Liver (tissue), 9 donors: ENCODE results near the gene SGCB. TPM values are rescaled to one million over a fixed set of nuclear protein-coding genes. Genes with fewer than 3 reads are reported as not detected.

Source experiments
- DNase-seq: peaks from one replicate; pipeline ENCODE4 v3.0.0-alpha.2; 2017; ENCODE audit warnings: low spot score
- H3K27ac ChIP-seq, 2 donors: one replicate each; pipeline ENCODE4 v1.7.0; 2013; ENCODE audit warnings: inconsistent platforms in 2 of 2, low read length in 2 of 2, control low read depth in 1 of 2, low read depth in 1 of 2, mild to moderate bottlenecking in 1 of 2
- H3K27me3 ChIP-seq, 4 donors: one replicate each; pipeline versions ENCODE4 v1.6.1 to v1.7.0; 2013; ENCODE audit warnings: low read length in 3 of 4, inconsistent platforms in 1 of 4, mild to moderate bottlenecking in 1 of 4, moderate library complexity in 1 of 4; ENCODE audit not compliant: control insufficient read depth in 4 of 4, insufficient read depth in 4 of 4
- H3K36me3 ChIP-seq, 4 donors: one replicate each; pipeline versions ENCODE4 v1.6.1 to v1.7.0; 2013; ENCODE audit warnings: low read length in 3 of 4, mild to moderate bottlenecking in 3 of 4, low read depth in 1 of 4, moderate library complexity in 1 of 4; ENCODE audit not compliant: control insufficient read depth in 4 of 4, insufficient read depth in 3 of 4
- H3K4me1 ChIP-seq, 4 donors: one replicate each; pipeline versions ENCODE4 v1.6.1 to v1.7.0; 2013; ENCODE audit warnings: low read length in 3 of 4, mild to moderate bottlenecking in 3 of 4, moderate library complexity in 1 of 4; ENCODE audit not compliant: control insufficient read depth in 4 of 4, insufficient read depth in 4 of 4
- H3K4me3 ChIP-seq, 3 donors: one replicate each; pipeline versions ENCODE4 v1.6.1 to v1.7.0; 2013; ENCODE audit warnings: low read length in 3 of 3, control low read depth in 1 of 3, low read depth in 1 of 3, mild to moderate bottlenecking in 1 of 3
- H3K9ac ChIP-seq, 2 donors: one replicate each; pipeline ENCODE4 v1.7.0; 2013; ENCODE audit warnings: low read length in 2 of 2, mild to moderate bottlenecking in 2 of 2, moderate library complexity in 2 of 2, control low read depth in 1 of 2, low read depth in 1 of 2
- H3K9me3 ChIP-seq, 4 donors: one replicate each; pipeline versions ENCODE4 v1.6.1 to v1.7.0; 2013; ENCODE audit warnings: low read length in 3 of 4; ENCODE audit not compliant: control insufficient read depth in 4 of 4
- ATF3 ChIP-seq: IDR thresholded peaks from 2 replicates; pipeline ENCODE4 v1.6.1; 2016; ENCODE audit warnings: antibody characterized with exemption
- EGR1 ChIP-seq, 2 donors: IDR thresholded peaks; 2 replicates each; pipeline ENCODE4 v1.6.1; 2016 to 2018; ENCODE audit warnings: antibody characterized with exemption in 2 of 2, low read depth in 2 of 2
- FOXA1 ChIP-seq: IDR thresholded peaks from 2 replicates; pipeline ENCODE4 v1.6.1; 2016; ENCODE audit warnings: antibody characterized with exemption
- FOXA2 ChIP-seq: IDR thresholded peaks from 2 replicates; pipeline ENCODE4 v1.6.1; 2016; ENCODE audit warnings: antibody characterized with exemption
- GABPA ChIP-seq, 2 donors: IDR thresholded peaks in 1 of 2; conservative IDR thresholded peaks in 1 of 2; 2 replicates each; pipeline ENCODE4 v1.6.1; 2016; ENCODE audit warnings: antibody characterized with exemption in 2 of 2, mild to moderate bottlenecking in 1 of 2, moderate library complexity in 1 of 2
- HNF4A ChIP-seq, 2 donors: conservative IDR thresholded peaks; 2 replicates each; pipeline ENCODE4 v1.6.1; 2016; ENCODE audit warnings: antibody characterized with exemption in 2 of 2, mild to moderate bottlenecking in 2 of 2
- HNF4G ChIP-seq: IDR thresholded peaks from 2 replicates; pipeline ENCODE4 v1.6.1; 2016; ENCODE audit warnings: antibody characterized with exemption
- MAX ChIP-seq: IDR thresholded peaks from 2 replicates; pipeline ENCODE4 v1.6.1; 2016; ENCODE audit warnings: antibody characterized with exemption
- NR2F2 ChIP-seq: IDR thresholded peaks from 2 replicates; pipeline ENCODE4 v1.6.1; 2016; ENCODE audit warnings: antibody characterized with exemption
- RAD21 ChIP-seq, 2 donors: IDR thresholded peaks; 2 replicates each; pipeline ENCODE4 v1.6.1; 2016; ENCODE audit warnings: antibody characterized with exemption in 2 of 2, mild to moderate bottlenecking in 2 of 2
- REST ChIP-seq: IDR thresholded peaks from 2 replicates; pipeline ENCODE4 v1.6.1; 2016; ENCODE audit warnings: antibody characterized with exemption, mild to moderate bottlenecking
- SP1 ChIP-seq: IDR thresholded peaks from 2 replicates; pipeline ENCODE4 v1.6.1; 2018; ENCODE audit warnings: antibody characterized with exemption, mild to moderate bottlenecking
- YY1 ChIP-seq: IDR thresholded peaks from 2 replicates; pipeline ENCODE4 v1.6.1; 2016; ENCODE audit warnings: antibody characterized with exemption, mild to moderate bottlenecking
- WGBS: extraction: QIAGEN DNeasy Blood & Tissue Kit; methylation state at CpG from one replicate; pipeline ENCODE4 v1.1.7; 2013; 5-methylcytosine and 5-hydroxymethylcytosine counted together
- polyA plus RNA-seq, 2 donors: library from polyadenylated mRNA; stranded (reverse) in 1 of 2; unstranded in 1 of 2; fragments of 200-250 nt in 1 of 2; fragments of >200 nt in 1 of 2; fragmentation: Nextera tagmentation in 1 of 2; extraction: Ambion mirVana in 1 of 2; gene quantifications; one replicate each; pipeline versions ENCODE4 v1.2.1 to v1.2.3, GENCODE V29; 2013 to 2015
- total RNA-seq, 2 donors: library from RNA; depleted of rRNA; stranded (reverse); fragments of >200 nt; gene quantifications; one replicate each; pipeline ENCODE4 v1.2.3, GENCODE V29; 2014
- TF ChIP-seq, protein P1 (sequence below): fragments of 150-350 bp; IDR thresholded peaks from 2 replicates; pipeline ENCODE4 v1.5.1; 2017; ENCODE audit warnings: improper control_type of control experiment, low read depth, low read length; ENCODE audit not compliant: missing input control
- donor health status: healthy.
- donor health status: healthy.
- donor health status: healthy.
- donor health status: healthy.
- donor health status: healthy.

SGCB gene
- total and polyA plus RNA-seq, 4 donors, result 2.0 to 5.4 (median 3.3) TPM

DNA sequence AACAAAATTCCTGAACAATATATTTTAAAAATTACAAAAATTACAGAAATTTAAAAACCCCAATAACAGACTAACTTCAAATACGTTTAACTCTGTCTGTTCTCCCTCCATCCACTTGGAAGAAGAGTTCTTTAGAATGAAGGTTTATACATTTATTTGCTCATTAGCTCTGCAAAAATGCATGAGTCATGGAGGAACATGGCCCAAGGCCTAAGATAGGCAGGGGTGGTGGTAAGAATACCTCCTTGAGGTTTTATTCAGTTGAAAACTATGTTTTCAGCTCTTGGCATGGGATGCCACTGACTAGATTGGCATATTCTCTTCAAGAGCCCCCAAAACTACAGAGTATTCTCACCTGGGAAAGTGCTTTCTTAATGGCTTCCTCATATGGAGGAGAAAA is 9.1 kb downstream of the SGCB start (continued):
- TF ChIP-seq ATF3 (no peak), HNF4A (conservative IDR thresholded peaks at IDR 0.05) (no peak)

GRCh38 chr4:52019936-52020657 is 18.0 kb downstream of the SGCB start, which contains the start of gene LRRC66:
TSS of gene LRRC66 (minus strand) at chr4:52020363. CDS start at chr4:52017613, 2,750 bp downstream.
- H3K4me3 ChIP-seq, result no peak within 1 kb of the TSS
- H3K9ac ChIP-seq, result no peak within 1 kb of the TSS
- TF ChIP-seq HNF4G (no peak), SP1 (no peak), MAX (no peak), FOXA1 (no peak), HNF4A (conservative IDR thresholded peaks at IDR 0.05) (peak in 1 of 2 donors; percentile 11), NR2F2 (no peak), EGR1 (IDR thresholded peaks at IDR 0.05; ENCODE audit: low read depth in 2 of 2) (no peak), REST (no peak), RAD21 (IDR thresholded peaks at IDR 0.05) (peak in 1 of 2 donors; percentile 13), FOXA2 (no peak)
- TF ChIP-seq, protein P1, sequence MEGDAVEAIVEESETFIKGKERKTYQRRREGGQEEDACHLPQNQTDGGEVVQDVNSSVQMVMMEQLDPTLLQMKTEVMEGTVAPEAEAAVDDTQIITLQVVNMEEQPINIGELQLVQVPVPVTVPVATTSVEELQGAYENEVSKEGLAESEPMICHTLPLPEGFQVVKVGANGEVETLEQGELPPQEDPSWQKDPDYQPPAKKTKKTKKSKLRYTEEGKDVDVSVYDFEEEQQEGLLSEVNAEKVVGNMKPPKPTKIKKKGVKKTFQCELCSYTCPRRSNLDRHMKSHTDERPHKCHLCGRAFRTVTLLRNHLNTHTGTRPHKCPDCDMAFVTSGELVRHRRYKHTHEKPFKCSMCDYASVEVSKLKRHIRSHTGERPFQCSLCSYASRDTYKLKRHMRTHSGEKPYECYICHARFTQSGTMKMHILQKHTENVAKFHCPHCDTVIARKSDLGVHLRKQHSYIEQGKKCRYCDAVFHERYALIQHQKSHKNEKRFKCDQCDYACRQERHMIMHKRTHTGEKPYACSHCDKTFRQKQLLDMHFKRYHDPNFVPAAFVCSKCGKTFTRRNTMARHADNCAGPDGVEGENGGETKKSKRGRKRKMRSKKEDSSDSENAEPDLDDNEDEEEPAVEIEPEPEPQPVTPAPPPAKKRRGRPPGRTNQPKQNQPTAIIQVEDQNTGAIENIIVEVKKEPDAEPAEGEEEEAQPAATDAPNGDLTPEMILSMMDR, result no peak
- no peak for DNase-seq
- H3K4me1 ChIP-seq, result no peaks in the 10 kb centered on the region
- H3K36me3 ChIP-seq, result peaks cover 0 to 2% (median 0%) of the 10 kb centered on the region in 4 donors
- H3K27me3 ChIP-seq, result no peaks in the 10 kb centered on the region
- WGBS, result 80% methylated on average over 6 of the region's 6 CpGs
- H3K27ac ChIP-seq, result no peak within 1 kb of the TSS
- H3K9me3 ChIP-seq, result no peaks in the 10 kb centered on the region

DNA sequence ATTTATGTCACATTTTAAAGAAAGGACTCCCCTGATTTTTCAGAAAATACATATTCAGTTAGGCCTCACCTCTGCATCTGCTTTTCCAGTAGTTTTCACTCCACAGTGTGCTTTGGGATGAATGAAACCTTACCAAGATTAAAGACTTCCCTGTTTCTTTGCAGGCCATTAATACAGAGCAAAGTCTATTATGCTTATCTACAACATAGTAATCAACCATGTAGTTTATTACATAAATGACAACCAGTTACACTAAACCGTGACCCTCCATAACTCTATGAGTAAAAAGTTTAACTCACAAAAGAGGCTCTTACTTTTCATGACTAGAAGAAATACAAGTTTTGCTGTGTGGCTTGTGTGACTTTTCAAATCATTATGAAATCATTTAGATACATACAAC is 20.3 kb downstream of the SGCB start:
- no peak for DNase-seq
- H3K9me3 ChIP-seq, result no peaks in the 10 kb centered on the region
- H3K27ac ChIP-seq, result no peak overlapping the region
- no peak for TF ChIP-seq GABPA (IDR thresholded peaks at IDR 0.05 in 1 of 2, conservative IDR thresholded peaks at IDR 0.05 in 1 of 2)
- no peak for TF ChIP-seq FOXA2
- no peak for TF ChIP-seq EGR1 (IDR thresholded peaks at IDR 0.05; ENCODE audit: low read depth in 2 of 2)
- TF ChIP-seq YY1, result no peak
- H3K9ac ChIP-seq, result no peak overlapping the region
- 1% methylated on average over 1 of the region's 1 CpG for WGBS
- H3K4me3 ChIP-seq, result no peak overlapping the region
- H3K27me3 ChIP-seq, result no peaks in the 10 kb centered on the region
- H3K36me3 ChIP-seq, result no peaks in the 10 kb centered on the region
- no peaks in the 10 kb centered on the region for H3K4me1 ChIP-seq
